Activated CD8-positive, alpha-beta memory T cell treated with anti-CD3 and anti-CD28 coated beads, Interleukin-2, amount 50 U/mL, for 1 hour (primary cell): Measurements from ENCODE around the gene RGMA.
"Not testable (repeated sequence)": the region's sequence is repeated elsewhere in the genome, so short reads cannot be mapped to it uniquely, and the experiment has no call there.

Experiments
- DNase-seq: peaks from one replicate; pipeline ENCODE4 v3.0.0-alpha.2; 2020; ENCODE audit errors: extremely low read depth

The RGMA gene

DNA sequence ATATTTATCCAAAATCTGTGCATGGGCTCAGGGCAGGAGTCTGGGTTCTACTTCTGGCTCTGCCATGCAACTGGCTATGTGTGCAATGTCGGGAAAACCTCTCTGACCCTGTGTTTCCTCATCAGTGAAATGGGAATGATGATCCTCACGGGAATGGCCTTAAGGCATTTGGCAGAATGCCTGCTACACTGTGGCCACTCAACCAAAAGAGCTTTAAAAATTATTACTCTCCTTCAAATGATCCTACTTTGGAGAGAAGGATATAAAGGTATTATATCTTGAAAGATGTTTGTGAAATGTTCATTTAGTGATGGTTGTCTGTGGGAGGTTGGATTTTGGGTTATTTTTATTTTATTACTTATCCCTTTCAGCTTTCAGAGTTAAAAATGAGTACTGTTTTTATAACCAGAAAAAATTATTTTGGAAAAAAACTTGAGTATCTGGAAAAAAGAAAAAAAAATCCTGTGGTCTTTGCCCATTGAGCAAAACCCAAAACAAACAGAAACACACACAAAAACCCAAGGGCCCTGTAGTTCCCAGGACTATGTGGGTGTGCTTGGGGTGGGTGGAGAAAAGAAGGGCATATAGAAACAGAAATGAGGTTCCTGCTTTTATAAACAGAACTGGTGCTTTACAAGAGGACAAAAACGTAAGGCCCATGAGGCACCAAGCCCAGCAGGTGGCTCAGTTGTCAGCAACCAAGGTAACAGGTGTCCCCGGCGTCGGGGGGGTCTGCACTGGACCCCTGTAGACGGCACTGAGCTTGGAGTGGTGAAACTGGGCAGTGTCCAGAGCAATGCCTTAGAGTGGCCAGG, 22.0 kb downstream of the RGMA start:
- DNase-seq: no peak

DNA sequence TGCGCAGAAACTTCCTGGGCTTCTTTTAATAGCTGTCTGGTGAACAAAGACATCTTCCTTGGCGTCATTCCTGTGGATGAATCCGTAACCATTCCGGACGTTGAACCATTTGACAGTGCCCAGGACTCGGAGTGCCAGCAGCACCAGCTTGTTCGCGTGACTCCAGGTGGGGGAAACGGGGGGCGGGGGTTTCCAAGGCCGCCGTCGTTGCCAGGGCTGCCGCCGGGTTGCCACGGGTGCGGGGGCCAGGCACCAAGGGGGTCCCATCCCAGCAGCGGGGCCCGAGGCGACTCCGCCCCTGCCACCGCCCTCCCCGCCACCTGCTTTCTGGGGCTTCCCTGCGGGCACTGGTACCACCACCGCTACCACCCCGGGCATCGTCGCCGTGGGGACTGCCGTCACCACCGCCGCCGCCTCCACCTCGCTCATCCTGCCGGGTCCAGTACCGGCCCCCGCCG, 22.8 kb downstream of the RGMA start:
- DNase-seq: no peak

DNA sequence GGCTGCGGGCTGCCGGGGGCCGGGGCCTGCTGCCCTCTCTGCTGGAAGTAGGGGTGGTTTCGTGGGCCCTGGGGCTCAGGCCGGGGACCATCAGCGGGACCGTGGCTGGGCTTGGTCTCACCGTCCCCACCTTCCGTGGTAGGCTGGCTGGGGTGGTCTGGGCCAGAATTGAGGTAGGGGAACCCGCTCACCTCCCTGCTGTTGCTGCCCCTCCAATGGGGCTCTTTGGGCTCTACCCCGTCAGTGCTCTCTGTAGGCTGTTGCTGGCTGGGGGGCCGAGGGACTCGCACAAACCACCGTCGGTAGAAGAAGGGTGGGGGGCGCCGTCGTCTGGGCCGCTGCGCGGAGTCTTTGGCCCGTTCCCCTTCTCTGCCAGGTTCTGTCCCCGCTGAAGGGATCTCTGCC, 23.4 kb downstream of the RGMA start:
- no peak for DNase-seq

DNA sequence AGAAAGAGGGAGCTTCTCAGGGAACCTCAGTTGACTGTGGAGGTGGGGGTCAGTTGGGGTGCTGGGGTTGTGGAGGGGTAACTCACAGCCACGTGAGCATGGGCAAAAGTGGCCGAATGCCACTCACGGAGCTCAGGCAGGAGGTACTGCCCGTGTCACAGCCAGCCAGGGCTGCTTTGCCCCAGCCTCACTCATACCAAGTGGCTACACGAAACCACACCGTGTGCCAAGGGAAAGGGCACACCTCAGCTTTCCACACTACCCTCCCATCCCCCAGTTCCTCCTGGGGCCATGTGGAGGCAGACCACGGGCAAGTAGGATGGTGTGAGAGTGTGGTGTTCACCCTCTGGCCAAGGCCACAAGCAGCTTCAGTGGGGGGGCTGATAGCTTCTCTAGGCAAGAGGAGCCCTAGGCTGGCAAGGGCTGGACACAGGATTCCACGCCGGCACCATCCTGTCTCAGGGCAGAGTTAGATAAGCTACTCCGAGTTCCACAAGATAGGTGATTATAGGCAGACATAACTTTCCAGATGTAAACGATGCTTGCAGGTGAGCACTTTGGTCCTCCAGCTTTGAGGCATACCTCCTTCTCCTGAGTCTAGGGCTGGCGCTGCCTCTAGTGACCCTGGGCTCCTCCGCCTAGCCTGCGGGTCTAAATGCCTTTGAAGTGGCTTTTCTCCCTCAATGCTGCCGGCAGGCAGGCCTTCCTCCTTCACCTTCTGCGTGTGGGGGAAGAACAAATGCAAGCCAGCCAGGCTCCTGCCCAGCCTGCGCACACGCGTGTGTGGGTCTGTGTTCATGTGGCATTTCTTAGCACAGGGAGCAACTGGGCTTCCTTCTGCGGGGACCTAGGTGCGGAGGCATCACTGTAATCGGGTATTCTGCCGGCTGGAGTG, 25.0 kb downstream of the RGMA start:
- DNase-seq: no peak

DNA sequence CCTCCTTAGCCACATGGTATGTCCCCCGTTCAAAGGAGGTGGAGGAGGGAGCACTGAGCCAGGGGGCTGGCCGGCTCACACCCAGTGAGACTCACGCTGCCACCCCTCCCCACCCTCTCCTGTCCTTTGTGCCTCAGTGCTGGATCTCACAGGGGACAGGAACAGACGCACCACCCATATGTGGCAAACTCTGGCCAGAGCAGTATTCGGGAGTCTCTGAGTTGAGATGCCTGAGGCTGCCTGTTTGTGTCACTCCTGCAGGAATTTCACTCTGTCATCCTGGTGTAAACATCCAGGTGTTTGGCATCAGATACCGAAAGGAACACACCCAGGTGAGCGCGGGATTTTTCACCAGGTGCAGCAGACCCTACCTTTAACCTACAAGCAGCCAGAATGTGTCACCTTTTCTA, 25.7 kb downstream of the RGMA start:
- DNase-seq: no peak

DNA sequence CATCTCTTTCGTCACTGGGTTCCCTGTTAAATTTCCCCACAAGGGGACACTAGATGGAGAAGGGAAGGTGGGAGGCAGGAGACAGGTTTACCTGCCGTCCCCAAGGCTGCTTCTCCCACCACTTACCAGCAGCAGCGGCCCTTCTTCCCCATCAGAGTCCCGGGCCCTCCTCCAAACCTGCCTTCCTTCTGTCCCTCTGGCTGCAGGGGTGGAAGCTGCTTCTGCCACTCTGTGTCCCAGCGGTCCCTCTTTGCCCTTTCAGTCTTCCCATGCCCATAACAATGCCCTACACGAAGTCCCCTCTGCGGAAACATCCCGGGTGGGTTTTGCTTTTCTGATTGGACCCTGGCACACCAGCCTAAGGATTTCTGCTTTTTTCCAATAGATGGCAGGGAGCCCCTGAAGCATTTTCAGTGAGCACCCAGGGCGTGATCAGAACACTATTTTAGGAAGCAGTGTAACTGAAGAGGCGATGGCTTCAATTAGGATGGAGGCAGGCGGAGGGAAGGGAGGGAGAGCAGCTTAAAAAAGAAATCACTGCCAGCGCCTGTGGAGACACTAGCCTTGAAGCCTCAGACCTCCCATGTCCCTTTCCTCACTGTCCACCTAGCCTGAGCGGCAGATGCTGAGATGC, 26.3 kb downstream of the RGMA start:
- DNase-seq: not testable (repeated sequence)

DNA sequence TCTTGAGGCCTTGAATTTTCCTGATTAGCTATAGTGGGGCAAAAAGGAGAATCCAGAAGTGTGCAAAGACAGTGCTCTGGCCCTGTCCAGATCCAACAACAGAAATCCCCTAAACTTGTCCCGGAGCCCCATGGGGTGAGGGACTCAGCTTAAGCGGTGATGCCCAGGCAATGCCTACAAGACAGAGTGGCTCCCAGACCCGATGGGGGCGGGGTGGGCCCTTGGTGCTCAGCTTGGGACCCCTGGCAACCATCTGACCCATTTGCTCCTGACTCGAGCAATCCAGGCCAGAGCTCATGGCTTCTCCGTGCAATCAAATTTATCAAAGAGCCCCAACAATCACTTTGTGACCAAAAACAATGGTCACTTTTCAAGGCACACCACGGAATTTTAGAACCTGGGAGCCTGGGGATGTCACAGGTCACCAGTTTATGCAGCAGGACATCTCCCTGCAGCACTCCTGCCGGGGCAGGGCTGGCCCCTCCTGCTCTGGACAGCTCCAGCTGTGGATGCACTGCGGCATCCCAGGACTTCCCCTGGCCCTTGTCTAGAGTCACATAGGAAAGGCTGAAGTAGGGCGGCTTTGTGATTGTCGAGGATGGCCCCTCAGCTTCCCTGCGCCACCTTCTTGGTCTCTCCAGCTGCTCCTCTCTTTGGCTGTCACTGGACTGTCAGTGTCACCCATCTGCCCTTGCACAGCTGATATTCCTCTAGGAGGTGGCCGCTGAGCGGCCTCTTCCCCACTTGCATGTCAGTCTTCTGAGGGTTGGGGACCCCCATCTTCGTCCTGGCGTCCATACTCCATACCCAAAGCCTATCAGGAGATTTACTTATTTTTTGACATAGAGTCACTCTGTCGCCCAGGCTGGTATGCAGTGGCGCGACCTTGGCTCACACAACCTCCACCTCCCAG, 28.4 kb downstream of the RGMA start:
- no peak for DNase-seq

DNA sequence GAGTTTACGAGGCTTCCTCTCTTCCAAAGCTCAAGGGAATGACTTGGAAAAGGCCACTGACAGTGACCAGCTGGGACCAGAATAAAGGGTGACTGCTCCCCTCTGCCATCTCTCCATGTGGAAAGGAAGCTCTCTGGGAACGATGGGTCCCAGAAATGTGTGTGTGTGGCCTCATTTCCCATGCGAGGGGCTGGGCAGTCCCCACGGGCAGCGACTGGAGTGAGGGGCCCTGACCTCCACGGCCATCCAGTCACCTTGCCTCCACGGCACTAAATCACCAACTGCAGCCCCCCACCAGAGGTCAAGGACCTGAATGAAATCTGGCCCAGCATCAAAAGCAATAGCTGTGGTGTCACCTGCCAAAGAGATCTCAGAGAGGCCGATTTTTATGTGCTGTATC, 29.6 kb downstream of the RGMA start:
- DNase-seq: no peak

DNA sequence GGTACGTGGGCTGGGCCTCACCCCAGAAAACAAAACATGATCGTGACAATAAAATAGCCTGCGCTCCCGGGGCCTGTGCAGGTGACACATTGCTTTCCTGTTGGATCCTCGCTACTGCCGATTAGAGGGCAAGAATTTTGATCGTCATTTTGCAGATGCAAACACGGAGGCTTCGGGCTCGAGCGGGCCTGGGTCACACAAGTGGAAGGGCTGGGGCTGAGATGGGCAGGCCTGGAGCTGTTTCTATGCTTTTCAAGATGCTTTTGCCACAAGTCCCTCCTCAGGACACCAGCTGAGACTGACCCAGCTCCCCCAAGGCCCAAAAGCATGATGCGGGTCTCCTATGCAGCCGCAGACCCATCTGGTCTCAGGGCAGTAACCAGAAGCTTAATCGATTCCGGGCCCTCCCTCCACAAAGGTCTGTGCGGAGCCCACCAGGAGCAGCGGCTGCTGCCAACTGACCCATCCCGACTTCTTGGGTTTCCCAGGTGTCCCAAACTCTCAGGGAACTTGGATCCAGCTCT, 30.0 kb downstream of the RGMA start:
- no peak for DNase-seq

DNA sequence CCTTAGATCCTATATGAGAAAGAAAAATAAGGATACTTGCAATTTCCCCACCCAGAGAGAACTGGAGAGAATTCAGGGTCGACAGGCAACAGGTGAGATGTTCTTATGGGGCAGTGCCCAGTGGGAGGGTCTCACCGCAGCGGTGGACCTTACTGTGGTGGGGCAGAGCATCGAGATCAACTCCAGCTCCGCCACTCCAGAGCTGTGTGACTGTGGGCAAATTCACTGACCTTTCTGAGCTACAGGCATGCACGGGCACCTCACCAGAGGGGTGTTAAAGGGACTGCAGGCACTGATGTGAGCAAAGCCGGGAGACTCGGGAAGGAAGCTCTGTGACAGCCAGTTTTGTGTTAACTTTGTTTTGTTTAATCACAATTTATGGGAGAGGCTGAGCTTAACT, 30.9 kb downstream of the RGMA start:
- no peak for DNase-seq

DNA sequence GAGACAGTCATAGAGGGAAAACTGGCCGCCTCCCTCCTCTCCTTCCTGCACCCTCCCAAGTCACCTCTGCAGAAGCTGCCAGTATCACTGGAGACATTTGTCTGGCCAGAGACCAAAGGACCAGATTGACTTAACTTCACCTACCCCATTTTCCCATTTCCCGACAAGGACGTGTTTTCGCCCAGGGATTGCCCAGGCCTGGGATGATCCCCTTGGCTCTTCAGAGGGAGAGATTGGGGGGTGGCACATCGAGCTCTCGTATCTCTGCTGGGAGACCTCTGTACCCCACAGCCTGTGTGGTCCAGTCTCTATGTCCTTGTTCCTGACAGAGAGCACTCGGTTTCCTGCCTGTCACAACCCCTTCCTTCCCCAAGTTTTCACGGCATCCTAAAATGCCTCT, 31.4 kb downstream of the RGMA start:
- DNase-seq: no peak

DNA sequence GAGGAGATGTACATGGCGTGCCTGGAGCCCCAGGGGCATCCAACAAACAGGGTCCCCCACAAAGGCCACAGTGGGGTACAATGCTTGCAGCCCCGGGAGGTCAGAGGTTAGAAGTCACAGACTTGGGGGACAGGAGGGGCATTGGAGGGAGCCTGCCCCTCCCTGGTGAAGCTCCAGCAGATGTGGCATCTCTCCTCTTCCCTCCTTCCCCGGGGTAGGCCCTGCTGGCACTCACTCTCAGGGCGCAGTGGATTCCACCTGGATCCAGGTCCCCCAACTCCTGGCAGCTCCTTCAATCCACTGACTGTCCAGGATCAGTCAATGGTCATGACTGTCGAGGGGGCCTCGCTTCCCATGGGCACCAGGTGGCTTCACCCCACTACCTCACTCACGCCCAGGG, 32.2 kb downstream of the RGMA start:
- DNase-seq: no peak

DNA sequence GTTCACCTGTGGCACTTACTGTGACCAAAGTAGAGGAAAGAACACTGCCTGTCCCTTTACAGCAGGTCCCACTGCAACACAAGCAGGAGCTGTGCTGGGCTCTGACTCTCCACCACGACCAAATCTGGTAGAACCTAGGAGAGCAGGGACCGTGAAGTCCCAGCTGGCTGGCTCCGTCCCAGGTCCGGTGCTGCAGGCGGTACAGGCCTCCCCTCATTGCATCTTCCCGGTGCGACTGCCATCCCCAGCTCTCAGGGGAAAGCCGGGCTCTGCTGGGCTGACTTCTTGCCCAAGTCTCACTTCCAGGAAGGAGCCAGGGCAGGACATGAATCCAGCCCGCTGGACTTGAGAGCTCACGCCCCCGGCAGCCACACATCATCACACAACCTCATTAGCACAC, 33.8 kb downstream of the RGMA start:
- DNase-seq: no peak

DNA sequence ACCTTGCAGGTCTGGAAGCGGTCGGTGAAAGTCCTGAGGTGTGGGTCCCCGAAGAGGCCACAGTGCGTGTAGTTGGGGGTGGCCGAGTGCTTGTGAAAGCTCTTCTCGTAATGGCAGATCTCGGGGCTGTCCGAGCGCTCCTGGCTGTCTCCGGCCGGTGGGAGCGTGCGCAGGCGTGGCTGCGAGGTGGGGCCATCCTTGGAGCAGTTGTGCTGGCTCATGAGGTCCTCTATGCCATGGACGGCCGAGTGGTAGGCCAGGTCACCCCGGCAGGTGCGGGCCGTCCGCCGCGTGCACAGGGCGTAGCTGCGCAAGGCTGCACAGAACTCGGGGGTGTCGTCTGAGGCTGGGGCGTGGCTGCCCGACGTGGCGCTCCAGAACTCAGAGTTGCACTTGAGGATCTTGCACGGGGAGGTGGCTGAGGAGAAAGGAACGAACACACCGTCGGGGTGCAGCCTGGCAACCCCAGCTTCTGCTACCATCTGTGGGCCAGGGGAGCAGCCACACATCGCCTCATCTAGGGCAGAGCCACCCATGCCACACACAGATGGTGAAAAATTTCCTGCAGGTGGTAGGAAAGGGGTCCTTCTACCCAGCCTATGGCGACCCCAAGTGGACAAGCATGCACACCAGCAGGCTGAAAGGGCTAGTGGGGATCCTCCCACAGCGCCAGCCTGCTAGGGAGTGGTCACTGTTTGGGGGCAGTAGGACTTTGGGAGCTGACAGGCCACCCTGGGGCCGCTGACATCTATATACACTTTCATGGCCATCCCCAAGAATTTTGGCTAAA, 36.7 kb downstream of the RGMA start:
- DNase-seq: no peak

DNA sequence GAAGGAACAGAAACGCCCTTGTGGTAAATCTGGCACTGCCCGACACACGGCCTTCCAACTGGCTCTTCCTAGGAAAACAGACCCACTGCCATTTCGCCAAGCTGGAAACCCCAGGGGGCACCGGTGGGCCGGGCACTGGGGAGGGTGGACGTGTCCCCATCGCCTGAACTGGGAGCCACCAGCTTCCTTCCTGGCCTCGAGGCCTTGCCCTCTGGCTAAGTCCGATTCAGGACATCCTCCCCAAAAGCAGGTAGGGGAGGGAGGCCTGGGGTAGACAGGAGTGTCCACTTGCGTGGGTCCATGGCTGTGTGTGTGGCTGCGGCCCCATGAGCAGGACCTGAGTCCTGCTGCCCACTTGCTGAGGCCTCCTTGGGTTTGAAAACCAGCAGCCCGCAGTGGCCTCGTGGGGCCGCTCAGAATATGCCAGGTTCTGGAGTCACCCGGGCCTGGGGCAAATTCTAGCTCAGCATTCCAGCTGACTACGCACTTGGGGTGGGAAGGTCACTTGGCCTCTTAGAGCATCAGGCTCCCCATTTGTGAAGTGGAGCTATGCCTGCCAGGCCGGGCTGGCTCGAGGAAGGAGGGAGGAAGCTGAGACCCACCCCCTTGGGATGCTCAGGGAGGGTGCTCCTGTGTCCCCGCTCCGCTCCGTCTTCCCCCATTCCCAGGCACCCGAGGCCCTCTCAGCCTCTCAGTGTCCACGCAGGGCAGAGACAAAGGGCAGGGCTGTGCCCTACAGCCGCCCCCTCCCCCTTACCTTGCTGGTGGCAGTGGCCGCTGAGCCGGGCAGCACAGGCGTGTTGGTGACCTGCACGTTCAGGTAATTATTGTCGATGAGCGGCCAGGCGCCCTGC, 37.5 kb downstream of the RGMA start:
- no peak for DNase-seq

DNA sequence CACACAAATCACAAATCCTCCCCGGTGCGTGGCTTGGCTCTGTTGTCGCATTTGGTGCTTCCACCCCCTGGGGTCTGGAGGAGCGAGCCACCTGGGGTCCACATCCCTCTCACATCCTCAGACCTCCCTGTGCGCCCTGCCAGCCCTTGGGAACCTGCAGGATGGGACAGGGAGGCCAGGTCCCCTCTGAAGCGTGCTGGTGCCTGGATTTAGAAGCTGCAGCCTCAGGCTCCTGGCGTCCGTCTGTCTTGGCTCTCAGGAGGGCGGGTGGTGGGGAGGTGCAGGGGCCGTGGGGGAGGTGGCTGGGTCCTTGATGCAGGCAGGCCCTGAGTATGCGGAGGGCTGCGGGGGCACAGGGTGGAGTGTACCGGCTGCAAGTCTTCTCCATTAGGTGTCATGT, 38.4 kb downstream of the RGMA start:
- DNase-seq: no peak

DNA sequence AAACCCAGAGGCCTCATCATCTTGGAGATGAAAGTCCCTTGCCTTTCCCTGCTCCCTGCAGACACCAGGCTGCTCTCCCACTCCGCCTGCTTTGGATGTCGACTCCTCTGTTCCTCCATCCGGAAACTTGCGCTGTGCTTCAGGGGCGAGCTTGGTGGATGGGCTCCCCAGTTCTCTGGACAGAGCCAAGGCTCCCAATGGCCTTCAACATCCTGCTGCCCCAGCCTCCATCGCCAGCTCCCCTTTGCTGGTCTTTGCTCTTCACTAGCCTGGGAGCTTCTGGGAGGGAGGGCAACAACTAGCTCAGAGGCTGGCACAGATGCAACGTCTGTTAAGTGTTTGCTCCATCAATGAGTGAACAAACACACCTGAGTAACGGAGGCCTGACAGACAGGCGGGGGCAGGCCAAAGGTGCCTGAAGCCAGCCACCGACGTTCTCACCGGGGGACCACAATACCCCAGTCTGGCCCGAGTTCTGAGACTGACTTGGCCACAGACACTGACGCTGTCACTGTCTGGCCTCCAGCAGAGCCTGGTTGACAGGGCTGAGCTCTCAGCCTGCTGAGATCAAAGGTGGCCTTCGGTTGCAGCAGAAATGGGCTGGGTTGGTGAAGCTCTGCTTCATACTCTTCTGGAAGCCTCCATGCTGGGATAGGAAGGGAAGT, 39.0 kb downstream of the RGMA start:
- no peak for DNase-seq

DNA sequence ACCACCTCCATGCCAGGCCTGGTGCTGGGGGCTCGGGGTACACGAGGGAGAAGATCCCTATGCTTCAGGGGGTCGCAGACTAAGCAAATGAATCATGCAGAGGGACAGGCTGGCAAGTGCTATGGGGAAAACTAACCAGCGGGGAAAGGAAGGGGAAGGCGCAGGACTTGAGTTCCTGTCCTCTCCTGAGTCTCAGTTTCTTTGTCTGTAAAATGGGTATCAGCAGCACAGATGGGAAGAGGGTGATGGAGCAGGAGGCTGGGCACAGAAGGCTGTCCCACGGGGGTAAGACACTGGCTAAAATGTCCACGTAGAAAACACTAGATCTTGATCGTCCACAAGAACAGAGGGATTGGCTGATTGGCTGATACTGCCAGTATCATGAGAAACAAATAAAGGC, 39.8 kb downstream of the RGMA start:
- DNase-seq: no peak

DNA sequence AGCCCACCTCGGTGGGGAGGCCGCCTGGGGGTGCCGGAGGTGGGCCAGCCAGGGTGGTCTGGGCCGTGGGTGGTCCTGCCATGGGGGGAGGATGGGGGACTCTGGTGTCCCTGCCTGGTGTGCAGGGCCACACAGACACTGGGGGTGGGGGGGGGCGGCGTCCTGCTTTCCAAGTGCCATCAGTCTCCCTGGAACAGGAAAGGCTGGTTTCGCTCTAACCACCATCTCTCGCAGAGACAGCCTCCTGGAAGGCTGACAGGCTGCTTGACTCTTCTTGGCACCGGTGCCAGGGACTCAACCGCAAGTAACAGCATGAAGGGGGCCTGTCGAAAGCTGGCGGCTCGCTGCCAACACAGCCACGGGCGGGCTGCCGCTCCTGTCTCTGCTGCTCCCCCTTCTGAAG, 40.3 kb downstream of the RGMA start:
- no peak for DNase-seq
